ENCODE data around the gene ZNF287. TPM values are rescaled to one million over a fixed set of nuclear protein-coding genes. Genes with fewer than 3 reads are reported as not detected.

ZNF287 gene
- total and polyA plus RNA-seq, 7 donors, result 0.46 to 8.1 (median 5.0) TPM

- no peak for TF ChIP-seq POLR2A (IDR thresholded peaks at IDR 0.05)
- TF ChIP-seq POLR2AphosphoS5 (IDR thresholded peaks at IDR 0.05), result no peak
- TF ChIP-seq CTCF (IDR thresholded peaks at IDR 0.05), result no peak
- no peak for TF ChIP-seq EP300 (IDR thresholded peaks at IDR 0.05)
- 42 to 81% methylated on average over 4 of the region's 4 CpGs for WGBS, 2 donors
- no peaks in the 10 kb centered on the region for H3K9me3 ChIP-seq
- no peaks in the 10 kb centered on the region for H3K27me3 ChIP-seq
- no peak for DNase-seq
- no peak overlapping the region for H3K4me3 ChIP-seq
- peaks cover 0 to 9% (median 8%) of the 10 kb centered on the region in 4 donors for H3K4me1 ChIP-seq
- intact Hi-C loops (cut with DNase I), result no loop called here
- H3K36me3 ChIP-seq, result no peaks in the 10 kb centered on the region
- H3K27ac ChIP-seq, result no peak overlapping the region
Measured at GRCh38 chr17:16512011-16512410, 57.0 kb downstream of the ZNF287 start.

- DNase-seq, result no peak
- Histone ChIP-seq H3K4me3 (no peak overlapping the region), H3K27ac (no peak overlapping the region), H3K27me3 (no peaks in the 10 kb centered on the region), H3K9me3 (no peaks in the 10 kb centered on the region), H3K4me1 (peaks cover 0 to 5% (median 4%) of the 10 kb centered on the region in 4 donors), H3K36me3 (no peaks in the 10 kb centered on the region)
- TF ChIP-seq POLR2A (IDR thresholded peaks at IDR 0.05), result no peak
- TF ChIP-seq CTCF (IDR thresholded peaks at IDR 0.05), result no peak
- TF ChIP-seq POLR2AphosphoS5 (IDR thresholded peaks at IDR 0.05), result no peak
- TF ChIP-seq EP300 (IDR thresholded peaks at IDR 0.05), result no peak
- 75 to 88% methylated on average over 1 of the region's 1 CpG for WGBS, 2 donors
- intact Hi-C loops (cut with DNase I), result no loop called here
Measured at GRCh38 chr17:16511593-16511992, 57.4 kb downstream of the ZNF287 start.

- WGBS, 2 donors, result 44 to 66% methylated on average over 8 of the region's 8 CpGs
- Histone ChIP-seq H3K27ac (no peak overlapping the region), H3K27me3 (no peaks in the 10 kb centered on the region), H3K36me3 (no peaks in the 10 kb centered on the region), H3K9me3 (no peaks in the 10 kb centered on the region), H3K4me3 (no peak overlapping the region), H3K4me1 (no peaks in the 10 kb centered on the region)
- intact Hi-C loops (cut with DNase I), result no loop called here
- no peak for DNase-seq
- TF ChIP-seq POLR2A (IDR thresholded peaks at IDR 0.05) (no peak), POLR2AphosphoS5 (IDR thresholded peaks at IDR 0.05) (no peak), EP300 (IDR thresholded peaks at IDR 0.05) (no peak)
Measured at GRCh38 chr17:16507918-16508533, 61.0 kb downstream of the ZNF287 start.

- no peaks in the 10 kb centered on the region for H3K4me1 ChIP-seq
- intact Hi-C loops (cut with DNase I), result no loop called here
- 97% methylated on average over 3 of the region's 3 CpGs for WGBS, 2 donors
Measured at GRCh38 chr17:16506188-16506587, 62.8 kb downstream of the ZNF287 start.

GRCh38 chr17:16504984-16505383 is 64.0 kb downstream of the ZNF287 start:
- no peak for TF ChIP-seq POLR2AphosphoS5 (IDR thresholded peaks at IDR 0.05)
- no peak for TF ChIP-seq CTCF (IDR thresholded peaks at IDR 0.05)
- TF ChIP-seq POLR2A (IDR thresholded peaks at IDR 0.05), result no peak
- no peak for TF ChIP-seq EP300 (IDR thresholded peaks at IDR 0.05)
- 32 to 65% methylated on average over 3 of the region's 3 CpGs for WGBS, 2 donors

More at GRCh38 chr17:16506188-16506587, 62.8 kb downstream of the ZNF287 start:
- no peak overlapping the region for H3K4me3 ChIP-seq
- H3K9me3 ChIP-seq, result no peaks in the 10 kb centered on the region
- no peaks in the 10 kb centered on the region for H3K36me3 ChIP-seq
- no peak overlapping the region for H3K27ac ChIP-seq
- no peak for TF ChIP-seq POLR2A (IDR thresholded peaks at IDR 0.05)
- peak in 1 of 4 experiments; percentile 5 for TF ChIP-seq CTCF (IDR thresholded peaks at IDR 0.05)
- no peak for TF ChIP-seq EP300 (IDR thresholded peaks at IDR 0.05)
- H3K27me3 ChIP-seq, result no peaks in the 10 kb centered on the region
- no peak for DNase-seq

More at GRCh38 chr17:16504984-16505383, 64.0 kb downstream of the ZNF287 start:
- intact Hi-C loops (cut with DNase I), result no loop called here
- H3K4me3 ChIP-seq, result no peak overlapping the region
- no peak overlapping the region for H3K27ac ChIP-seq
- no peaks in the 10 kb centered on the region for H3K4me1 ChIP-seq
- H3K9me3 ChIP-seq, result no peaks in the 10 kb centered on the region
- H3K36me3 ChIP-seq, result no peaks in the 10 kb centered on the region
- H3K27me3 ChIP-seq, result no peaks in the 10 kb centered on the region
- DNase-seq, result no peak

Other genes starting within 250 kb of the ZNF287 start
- 10 to 100 TPM; 12.8 to 23.8 (median 18.2) TPM for gene CENPV, start 215.7 kb downstream of the ZNF287 start, total RNA-seq
- 10 to 100 TPM; 42.3 to 62.5 (median 57.6) TPM for gene CENPV, start 215.7 kb downstream of the ZNF287 start, polyA plus RNA-seq
- 1,000 to 10,000 TPM in 3 of 4 donors, 100 to 1,000 TPM in 1; 892 to 1,272 (median 1,168) TPM for gene UBB, start 188.1 kb downstream of the ZNF287 start, total RNA-seq
- gene UBB, start 188.1 kb downstream of the ZNF287 start, polyA plus RNA-seq, result 1,000 to 10,000 TPM in 2 of 3 donors, 100 to 1,000 TPM in 1; 939 to 2,667 (median 2,288) TPM
- gene TRPV2, start 153.6 kb downstream of the ZNF287 start, total RNA-seq, result 10 to 100 TPM in 2 of 4 donors, 1 to 10 TPM in 2; 9.1 to 14.0 (median 10.6) TPM
- gene TRPV2, start 153.6 kb downstream of the ZNF287 start, polyA plus RNA-seq, result 10 to 100 TPM in 1 of 3 donors, 1 to 10 TPM in 2; 3.7 to 13.4 (median 5.4) TPM
- 1 to 10 TPM; 2.2 to 5.7 (median 3.9) TPM for gene LRRC75A, start 77.0 kb downstream of the ZNF287 start, total RNA-seq
- 10 to 100 TPM; 25.5 to 40.5 (median 37.2) TPM for gene LRRC75A, start 77.0 kb downstream of the ZNF287 start, polyA plus RNA-seq
- 1 to 10 TPM; 1.2 to 4.4 (median 2.9) TPM for gene ZNF624, start 84.6 kb upstream of the ZNF287 start, total RNA-seq
- gene ZNF624, start 84.6 kb upstream of the ZNF287 start, polyA plus RNA-seq, result 1 to 10 TPM; 1.2 to 1.3 (median 1.2) TPM
- 10 to 100 TPM in 2 of 4 donors, 1 to 10 TPM in 2; 3.8 to 21.2 (median 7.2) TPM for gene CCDC144A, start 121.0 kb upstream of the ZNF287 start, total RNA-seq
- gene CCDC144A, start 121.0 kb upstream of the ZNF287 start, polyA plus RNA-seq, result 1 to 10 TPM in 1 of 3 donors, not detected in 2; 1.9 TPM